ENCODE results near the gene ALDOC.
"Not testable (repeated sequence)": the region's sequence is repeated elsewhere in the genome, so short reads cannot be mapped to it uniquely, and the experiment has no call there.

The ALDOC gene

GRCh38 chr17:28615260-28615940 is 38.7 kb upstream of the ALDOC start:
- no peak for TF ChIP-seq CTCF (IDR thresholded peaks at IDR 0.05; ENCODE audit: control insufficient read depth, extremely low read depth, insufficient read depth)
- no peak for DNase-seq (ENCODE audit: low read depth)

GRCh38 chr17:28613931-28614381 is 37.3 kb upstream of the ALDOC start, which contains the start of gene RSKR:
Gene RSKR (minus strand): TSS chr17:28614185. CDS start chr17:28614161, 24 bp downstream.
- no peak within 1 kb of the TSS for H3K4me3 ChIP-seq (ENCODE audit: low read depth, low read length)
- TF ChIP-seq CTCF (IDR thresholded peaks at IDR 0.05; ENCODE audit: control insufficient read depth, extremely low read depth, insufficient read depth): no peak
- DNase-seq (ENCODE audit: low read depth): no peak

More at GRCh38 chr17:28615260-28615940, 38.7 kb upstream of the ALDOC start:
- no peak overlapping the region for H3K4me3 ChIP-seq (ENCODE audit: low read depth, low read length)

GRCh38 chr17:28612936-28613872 is 36.5 kb upstream of the ALDOC start:
- H3K4me3 ChIP-seq (ENCODE audit: low read depth, low read length): no peak overlapping the region
- peak; percentile 58 for TF ChIP-seq CTCF (IDR thresholded peaks at IDR 0.05; ENCODE audit: control insufficient read depth, extremely low read depth, insufficient read depth)
- DNase-seq (ENCODE audit: low read depth): no peak

- H3K4me3 ChIP-seq (ENCODE audit: low read depth, low read length): no peak overlapping the region
- DNase-seq (ENCODE audit: low read depth): no peak
- TF ChIP-seq CTCF (IDR thresholded peaks at IDR 0.05; ENCODE audit: control insufficient read depth, extremely low read depth, insufficient read depth): no peak
These were observed 35.8 kb upstream of the ALDOC start for GRCh38 chr17:28612531-28612930.

GRCh38 chr17:28610376-28610775 is 33.7 kb upstream of the ALDOC start:
- no peak overlapping the region for H3K4me3 ChIP-seq (ENCODE audit: low read depth, low read length)
- DNase-seq (ENCODE audit: low read depth): no peak
- TF ChIP-seq CTCF (IDR thresholded peaks at IDR 0.05; ENCODE audit: control insufficient read depth, extremely low read depth, insufficient read depth): no peak

GRCh38 chr17:28604031-28604430 is 27.3 kb upstream of the ALDOC start:
- not testable (repeated sequence) for H3K4me3 ChIP-seq (ENCODE audit: low read depth, low read length); DNase-seq (ENCODE audit: low read depth)
